Fibroblast of pulmonary artery (primary cell): ENCODE results near the gene PRDX6.
A peak's percentile ranks its signal among the peaks of the same experiment; 100 is the strongest.
"Not testable (repeated sequence)": the region's sequence is repeated elsewhere in the genome, so short reads cannot be mapped to it uniquely, and the experiment has no call there.

ENCODE experiments used
- DNase-seq: peaks from one replicate; pipeline ENCODE4 v3.0.0-alpha.2; 2010; ENCODE audit warnings: low read depth
- H3K4me3 ChIP-seq: replicated peaks from 2 replicates; pipeline ENCODE4 v1.5.1; 2011; ENCODE audit warnings: low read depth, mild to moderate bottlenecking, control low read depth, low read length, moderate library complexity
- TF ChIP-seq, protein P1 (sequence below): IDR thresholded peaks from 2 replicates; pipeline ENCODE4 v1.5.1; 2011; ENCODE audit warnings: mild to moderate bottlenecking, control low read depth, low read length, inconsistent platforms; ENCODE audit errors: missing control alignments

PRDX6 gene

DNA sequence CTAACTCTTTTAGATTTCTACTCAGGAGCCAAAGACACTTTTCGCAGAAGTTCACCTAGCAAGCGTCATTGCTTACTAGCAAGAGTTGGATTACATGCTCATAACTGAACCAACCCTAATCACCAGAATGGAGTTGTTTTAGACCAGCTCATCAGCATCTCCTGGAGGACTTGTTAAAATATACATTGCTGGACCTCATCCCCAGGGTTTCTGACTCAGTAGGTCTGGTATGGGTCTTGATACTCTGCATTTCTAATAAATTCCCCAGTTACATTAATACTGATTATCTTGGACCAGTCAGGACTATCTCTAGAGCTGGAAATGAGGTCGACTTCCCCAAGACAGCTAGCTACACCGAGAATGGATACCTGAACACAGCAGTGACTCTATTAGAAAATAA, 9.7 kb upstream of the PRDX6 start:
- TF ChIP-seq, protein P1, sequence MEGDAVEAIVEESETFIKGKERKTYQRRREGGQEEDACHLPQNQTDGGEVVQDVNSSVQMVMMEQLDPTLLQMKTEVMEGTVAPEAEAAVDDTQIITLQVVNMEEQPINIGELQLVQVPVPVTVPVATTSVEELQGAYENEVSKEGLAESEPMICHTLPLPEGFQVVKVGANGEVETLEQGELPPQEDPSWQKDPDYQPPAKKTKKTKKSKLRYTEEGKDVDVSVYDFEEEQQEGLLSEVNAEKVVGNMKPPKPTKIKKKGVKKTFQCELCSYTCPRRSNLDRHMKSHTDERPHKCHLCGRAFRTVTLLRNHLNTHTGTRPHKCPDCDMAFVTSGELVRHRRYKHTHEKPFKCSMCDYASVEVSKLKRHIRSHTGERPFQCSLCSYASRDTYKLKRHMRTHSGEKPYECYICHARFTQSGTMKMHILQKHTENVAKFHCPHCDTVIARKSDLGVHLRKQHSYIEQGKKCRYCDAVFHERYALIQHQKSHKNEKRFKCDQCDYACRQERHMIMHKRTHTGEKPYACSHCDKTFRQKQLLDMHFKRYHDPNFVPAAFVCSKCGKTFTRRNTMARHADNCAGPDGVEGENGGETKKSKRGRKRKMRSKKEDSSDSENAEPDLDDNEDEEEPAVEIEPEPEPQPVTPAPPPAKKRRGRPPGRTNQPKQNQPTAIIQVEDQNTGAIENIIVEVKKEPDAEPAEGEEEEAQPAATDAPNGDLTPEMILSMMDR, result no peak
- no peak overlapping the region for H3K4me3 ChIP-seq
- DNase-seq, result no peak

DNA sequence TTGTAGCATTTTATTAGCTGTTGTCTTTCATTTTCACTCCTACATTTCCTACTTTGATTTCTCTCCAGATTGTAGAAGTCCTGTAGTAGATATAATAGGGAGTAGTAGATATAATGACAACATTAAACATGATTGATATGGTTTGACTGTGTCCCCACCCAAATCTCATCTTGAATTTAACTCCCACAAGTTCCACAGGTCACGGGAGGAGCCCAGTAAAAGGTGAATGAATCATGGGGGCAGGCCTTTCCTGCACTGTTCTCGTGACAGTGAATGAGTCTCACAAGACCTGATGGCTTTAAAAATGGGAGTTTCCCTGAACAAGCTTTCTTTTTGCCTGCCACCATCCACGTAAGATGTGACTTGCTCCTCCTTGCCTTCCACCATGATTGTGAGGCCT, 7.5 kb upstream of the PRDX6 start:
- DNase-seq, result no peak
- TF ChIP-seq, protein P1, result no peak
- no peak overlapping the region for H3K4me3 ChIP-seq

DNA sequence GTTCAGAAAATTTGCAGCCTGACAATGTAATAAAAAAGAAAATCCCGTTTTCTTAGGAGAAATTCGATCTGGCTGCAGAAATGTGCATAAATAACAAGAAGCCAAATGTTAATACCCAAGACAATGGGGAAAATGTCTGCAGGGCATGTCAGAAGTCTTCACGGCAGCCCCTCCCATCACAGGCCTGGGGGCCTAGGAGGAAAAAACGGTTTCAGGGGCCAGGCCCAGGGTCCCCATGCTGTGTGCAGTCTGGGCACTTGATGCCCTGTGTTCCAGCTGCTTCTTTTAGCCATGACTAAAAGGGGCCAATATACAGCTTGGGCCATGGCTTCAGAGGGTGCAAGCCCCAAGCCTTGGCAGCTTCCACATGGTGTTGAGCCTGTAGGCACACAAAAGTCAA, 6.5 kb upstream of the PRDX6 start:
- TF ChIP-seq, protein P1, result no peak
- H3K4me3 ChIP-seq, result no peak overlapping the region

DNA sequence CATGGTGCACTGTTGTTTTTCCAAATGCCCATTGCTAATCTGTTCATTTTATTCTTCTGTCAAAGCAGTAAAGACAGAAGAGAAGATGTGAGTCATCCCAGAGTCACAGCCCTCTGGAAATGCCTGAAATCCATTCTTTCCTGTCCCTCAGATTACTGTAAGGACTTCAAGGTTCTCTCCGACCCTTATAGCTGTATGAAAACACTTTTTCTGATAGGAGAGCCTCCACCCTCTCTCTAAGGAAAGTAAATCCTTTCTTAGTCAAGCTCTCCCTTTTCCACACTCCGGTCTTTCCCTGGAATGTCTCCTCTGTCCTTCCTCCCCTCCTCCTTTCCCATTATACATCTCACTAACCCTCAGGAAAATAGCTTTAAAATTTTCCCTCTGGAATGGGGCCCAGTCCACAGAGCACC, 3.5 kb upstream of the PRDX6 start:
- TF ChIP-seq, protein P1, result no peak
- DNase-seq, result peak; percentile 69
- H3K4me3 ChIP-seq, result peak overlapping the region; percentile 8

More for the DNA sequence above, 6.5 kb upstream of the PRDX6 start:
- DNase-seq, result no peak

DNA sequence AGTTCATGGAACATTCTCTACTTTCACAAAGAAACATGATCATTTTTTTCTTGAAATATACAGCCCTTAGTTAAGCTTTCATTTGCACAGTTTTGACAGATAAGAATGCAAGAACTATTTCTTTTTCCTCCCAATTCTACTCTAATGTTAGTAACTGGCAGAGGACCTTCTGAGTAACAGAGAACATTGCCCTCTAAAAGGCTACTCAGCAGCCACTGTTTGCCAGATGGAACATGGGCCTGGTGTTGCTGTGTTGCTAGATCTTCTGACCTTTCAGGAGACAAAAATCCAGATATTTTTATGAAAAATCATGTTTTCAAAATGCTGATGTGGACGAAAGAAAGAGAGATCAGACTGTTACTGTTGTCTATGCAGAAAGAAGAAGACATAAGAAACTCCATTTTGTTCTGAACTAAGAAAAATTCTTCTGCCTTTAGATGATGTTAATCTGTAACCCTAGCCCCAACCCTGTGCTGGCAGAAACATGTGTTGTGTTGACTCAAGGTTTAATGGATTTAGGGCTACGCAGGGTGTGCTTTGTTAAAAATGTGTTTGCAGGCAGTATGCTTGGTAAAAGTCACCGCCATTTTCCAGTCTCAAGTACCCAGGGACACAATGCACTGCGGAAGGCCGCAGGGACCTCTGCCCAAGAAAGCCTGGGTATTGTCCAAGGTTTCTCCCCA, 2.9 kb upstream of the PRDX6 start:
- TF ChIP-seq, protein P1, result no peak
- no peak overlapping the region for H3K4me3 ChIP-seq
- DNase-seq, result peak; percentile 19

DNA sequence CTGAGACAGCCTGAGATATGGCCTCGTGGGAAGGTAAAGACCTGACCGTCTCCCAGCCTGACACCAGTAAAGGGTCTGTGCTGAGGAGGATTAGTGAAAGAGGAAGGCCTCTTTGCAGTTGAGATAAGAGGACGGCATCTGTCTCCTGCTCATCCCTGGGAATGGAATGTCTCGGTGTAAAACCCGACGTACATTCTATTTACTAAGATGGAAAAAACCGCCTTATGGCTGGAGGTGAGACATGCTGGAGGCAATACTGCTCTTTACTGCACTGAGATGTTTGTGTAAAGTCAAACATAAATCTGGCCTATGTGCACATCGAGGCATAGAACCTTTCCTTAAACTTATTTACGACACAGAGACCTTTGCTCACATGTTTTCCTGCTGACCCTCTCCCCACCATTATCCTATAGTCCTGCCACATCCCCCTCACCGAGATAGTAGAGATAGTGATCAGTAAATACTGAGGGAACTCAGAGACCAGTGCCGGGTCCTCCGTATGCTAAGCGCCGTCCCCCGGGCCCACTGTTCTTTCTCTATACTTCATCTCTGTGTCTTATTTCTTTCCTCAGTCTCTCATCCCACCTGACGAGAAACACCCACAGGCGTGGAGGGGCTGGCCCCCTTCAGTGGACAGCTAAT, 2.2 kb upstream of the PRDX6 start:
- H3K4me3 ChIP-seq, result peak overlapping the region; percentile 68
- not testable (repeated sequence) for DNase-seq

DNA sequence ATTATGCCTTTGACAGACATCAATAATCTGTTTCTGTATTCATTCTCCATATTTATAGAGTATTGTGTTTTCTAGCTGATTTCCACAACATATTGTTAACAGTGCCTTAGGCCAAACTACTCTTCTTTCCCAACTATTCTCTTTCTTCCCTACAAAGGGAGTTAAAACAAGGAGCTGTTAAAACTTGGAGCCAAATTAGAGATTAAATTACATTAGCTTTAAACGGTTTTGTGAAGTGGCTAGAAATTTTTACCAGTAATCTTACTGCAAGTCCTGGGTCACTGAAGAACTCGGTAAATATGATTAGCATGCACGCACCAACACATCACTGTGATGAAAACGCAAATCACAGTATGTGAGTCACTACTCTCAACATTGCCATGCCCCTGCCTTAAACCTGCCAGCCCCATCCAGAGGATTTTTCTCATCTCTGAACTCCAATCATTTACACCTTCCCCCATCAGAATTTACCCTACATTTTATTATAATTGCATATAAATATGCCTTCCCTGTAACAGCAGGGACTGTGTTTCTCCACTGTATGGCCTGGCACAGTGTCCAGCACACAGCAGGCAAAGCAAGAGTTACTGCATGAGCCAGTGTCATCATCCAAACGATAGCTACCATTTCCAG, 1.5 kb upstream of the PRDX6 start:
- TF ChIP-seq, protein P1, result no peak
- peak overlapping the region; percentile 68 for H3K4me3 ChIP-seq
- peak; percentile 71 for DNase-seq
